Neural progenitor cell (in vitro differentiated cells): Measurements from ENCODE around the gene HOXA5. TPM values are rescaled to one million over a fixed set of nuclear protein-coding genes. Genes with fewer than 3 reads are reported as not detected.

Experiments used
- DNase-seq: peaks from one replicate; pipeline ENCODE4 v3.0.0-alpha.2; 2016; ENCODE audit warnings: low spot score
- H2AFZ ChIP-seq: fragments of 200-600 bp; sonication (generic); replicated peaks from 2 replicates; pipeline ENCODE4 v1.6.1; 2016; ENCODE audit warnings: antibody characterized with exemption
- H3F3A ChIP-seq: fragments of 200-600 bp; sonication (generic); 2 replicates; pipeline ENCODE4 v1.6.1; 2016; ENCODE audit warnings: antibody characterized with exemption, low read depth
- H3K27ac ChIP-seq: fragments of 200-600 bp; sonication (generic); 2 replicates; pipeline ENCODE4 v1.5.1; 2016; ENCODE audit warnings: mild to moderate bottlenecking
- H3K27me3 ChIP-seq: fragments of 200-600 bp; sonication (generic); 2 replicates; pipeline ENCODE4 v1.6.1; 2016; ENCODE audit warnings: mild to moderate bottlenecking, moderate library complexity
- H3K36me3 ChIP-seq: fragments of 200-600 bp; sonication (generic); 2 replicates; pipeline ENCODE4 v1.5.1; 2016
- H3K4me1 ChIP-seq: fragments of 200-600 bp; sonication (generic); 2 replicates; pipeline ENCODE4 v1.6.1; 2016; ENCODE audit warnings: mixed run types
- H3K4me2 ChIP-seq: fragments of 200-600 bp; sonication (generic); 2 replicates; pipeline ENCODE4 v1.6.1; 2016
- H3K4me3 ChIP-seq: fragments of 200-600 bp; sonication (generic); 2 replicates; pipeline ENCODE4 v1.5.1; 2016
- H3K79me2 ChIP-seq: fragments of 200-600 bp; sonication (generic); 2 replicates; pipeline ENCODE4 v1.6.1; 2016; ENCODE audit warnings: low read depth
- H3K9ac ChIP-seq: fragments of 200-600 bp; sonication (generic); 2 replicates; pipeline ENCODE4 v1.6.1; 2016
- H3K9me3 ChIP-seq: fragments of 200-600 bp; sonication (generic); 2 replicates; pipeline ENCODE4 v1.5.1; 2016; ENCODE audit warnings: low read depth
- H4K20me1 ChIP-seq: fragments of 200-600 bp; sonication (generic); 2 replicates; pipeline ENCODE4 v1.6.1; 2016; ENCODE audit warnings: low read depth
- H3K27ac Mint-ChIP-seq: 3 replicates; pipeline ENCODE4 v1.8.0; 2021; ENCODE audit warnings: mixed read lengths
- H3K27me3 Mint-ChIP-seq: 2 replicates; pipeline ENCODE4 v1.8.0; 2022; ENCODE audit warnings: low read depth, mild to moderate bottlenecking, inconsistent platforms, moderate library complexity, mixed read lengths; ENCODE audit not compliant: insufficient read depth
- H3K36me3 Mint-ChIP-seq: 3 replicates; pipeline ENCODE4 v1.8.0; 2021; ENCODE audit warnings: mixed read lengths
- H3K4me1 Mint-ChIP-seq: 3 replicates; pipeline ENCODE4 v1.8.0; 2021; ENCODE audit warnings: mixed read lengths
- H3K4me3 Mint-ChIP-seq: 3 replicates; pipeline ENCODE4 v1.8.0; 2021; ENCODE audit warnings: mild to moderate bottlenecking, moderate library complexity, mixed read lengths
- H3K9me3 Mint-ChIP-seq: 3 replicates; pipeline ENCODE4 v1.8.0; 2020; ENCODE audit warnings: mixed read lengths
- CTCF ChIP-seq: fragments of 200-600 bp; sonication (generic); IDR thresholded peaks from 2 replicates; pipeline ENCODE4 v1.5.1; 2017; ENCODE audit warnings: antibody characterized with exemption, mild to moderate bottlenecking
- EZH2 ChIP-seq: fragments of 200-600 bp; sonication (generic); IDR thresholded peaks from 2 replicates; pipeline ENCODE4 v1.6.1; 2017; ENCODE audit warnings: antibody characterized with exemption, mild to moderate bottlenecking, moderate library complexity
- EZH2phosphoT487 ChIP-seq: fragments of 200-600 bp; sonication (generic); IDR thresholded peaks from 2 replicates; pipeline ENCODE4 v1.6.1; 2017; ENCODE audit warnings: antibody characterized with exemption
- total RNA-seq: library from RNA; depleted of rRNA; stranded (reverse); fragments of >200 nt; gene quantifications from 2 replicates; pipeline ENCODE4 v1.2.3, GENCODE V29; 2015; ENCODE audit warnings: low replicate concordance

Gene HOXA5
- total RNA-seq, 1 donor from 2014 or later, result not detected

- no peak overlapping the region for H3K4me2 ChIP-seq
- peak; percentile 24 for TF ChIP-seq EZH2phosphoT487
- TF ChIP-seq CTCF, result no peak
- H3K4me3 Mint-ChIP-seq, result no peak overlapping the region
- no peaks in the 10 kb centered on the region for H3F3A ChIP-seq
- no peak overlapping the region for H3K4me3 ChIP-seq
- no peak overlapping the region for H3K27ac Mint-ChIP-seq
- no peak for DNase-seq
- peaks cover 8% of the 10 kb centered on the region for H3K4me1 Mint-ChIP-seq
- H3K36me3 ChIP-seq, result no peaks in the 10 kb centered on the region
- peaks cover 87% of the 10 kb centered on the region for H3K27me3 Mint-ChIP-seq
- H3K9ac ChIP-seq, result no peak overlapping the region
- peaks cover 25% of the 10 kb centered on the region for H3K9me3 Mint-ChIP-seq
- peaks cover 10% of the 10 kb centered on the region for H3K4me1 ChIP-seq
- H2AFZ ChIP-seq, result no peak overlapping the region
- no peaks in the 10 kb centered on the region for H3K79me2 ChIP-seq
- no peaks in the 10 kb centered on the region for H3K36me3 Mint-ChIP-seq
- peaks cover 85% of the 10 kb centered on the region for H4K20me1 ChIP-seq
- H3K9me3 ChIP-seq, result no peaks in the 10 kb centered on the region
- no peak overlapping the region for H3K27ac ChIP-seq
- H3K27me3 ChIP-seq, result peaks cover 100% of the 10 kb centered on the region
Measured at GRCh38 chr7:27143950-27144780, 684 bp upstream of the HOXA5 start.

GRCh38 chr7:27142580-27143022 is 880 bp downstream of the HOXA5 start:
- H3K4me3 ChIP-seq, result peak overlapping the region; percentile 41
- H3K79me2 ChIP-seq, result no peaks in the 10 kb centered on the region
- Mint-ChIP-seq H3K9me3 (peaks cover 25% of the 10 kb centered on the region), H3K4me3 (peak overlapping the region; percentile 72), H3K4me1 (peaks cover 8% of the 10 kb centered on the region), H3K27ac (no peak overlapping the region), H3K36me3 (no peaks in the 10 kb centered on the region), H3K27me3 (peaks cover 90% of the 10 kb centered on the region)
- peak overlapping the region; percentile 9 for H2AFZ ChIP-seq
- H3K9ac ChIP-seq, result no peak overlapping the region
- peaks cover 10% of the 10 kb centered on the region for H3K4me1 ChIP-seq
- H4K20me1 ChIP-seq, result peaks cover 95% of the 10 kb centered on the region
- no peaks in the 10 kb centered on the region for H3K36me3 ChIP-seq
- TF ChIP-seq EZH2phosphoT487, result peak; percentile 99
- TF ChIP-seq EZH2, result peak; percentile 98
- TF ChIP-seq CTCF, result no peak
- H3K27ac ChIP-seq, result no peak overlapping the region
- no peaks in the 10 kb centered on the region for H3F3A ChIP-seq
- no peak for DNase-seq
- no peaks in the 10 kb centered on the region for H3K9me3 ChIP-seq
- peak overlapping the region; percentile 81 for H3K4me2 ChIP-seq
- H3K27me3 ChIP-seq, result peaks cover 100% of the 10 kb centered on the region

GRCh38 chr7:27141923-27142579 is 1.4 kb downstream of the HOXA5 start:
- H3K36me3 Mint-ChIP-seq, result no peaks in the 10 kb centered on the region
- peak overlapping the region; percentile 72 for H3K4me3 Mint-ChIP-seq
- peaks cover 100% of the 10 kb centered on the region for H3K27me3 ChIP-seq
- TF ChIP-seq EZH2 (no peak), CTCF (peak; percentile 33), EZH2phosphoT487 (no peak)
- H3K9me3 ChIP-seq, result no peaks in the 10 kb centered on the region
- no peak overlapping the region for H3K27ac Mint-ChIP-seq
- no peak overlapping the region for H3K27ac ChIP-seq
- no peak overlapping the region for H2AFZ ChIP-seq
- no peak overlapping the region for H3K4me2 ChIP-seq
- no peaks in the 10 kb centered on the region for H3F3A ChIP-seq
- peaks cover 95% of the 10 kb centered on the region for H4K20me1 ChIP-seq
- no peak overlapping the region for H3K4me3 ChIP-seq
- DNase-seq, result peak; percentile 73
- no peak overlapping the region for H3K9ac ChIP-seq
- H3K9me3 Mint-ChIP-seq, result peaks cover 23% of the 10 kb centered on the region
- no peaks in the 10 kb centered on the region for H3K79me2 ChIP-seq
- H3K4me1 ChIP-seq, result peaks cover 10% of the 10 kb centered on the region
- H3K4me1 Mint-ChIP-seq, result peaks cover 8% of the 10 kb centered on the region
- no peaks in the 10 kb centered on the region for H3K36me3 ChIP-seq
- H3K27me3 Mint-ChIP-seq, result peaks cover 90% of the 10 kb centered on the region
